Loucy (cell line): Measurements from ENCODE around the gene GSE1.

ENCODE experiments used
- EZH2phosphoT487 ChIP-seq: fragments of 200-600 bp; IDR thresholded peaks from 2 replicates; pipeline ENCODE4 v1.6.1; 2018; ENCODE audit warnings: antibody characterized with exemption, mild to moderate bottlenecking, moderate library complexity, borderline replicate concordance
- TF ChIP-seq, protein P1 (sequence below): fragments of 200-600 bp; sonication (generic); conservative IDR thresholded peaks from 2 replicates; pipeline ENCODE4 v1.5.1; 2014; ENCODE audit warnings: mild to moderate bottlenecking, antibody characterized with exemption, low read length

DNA sequence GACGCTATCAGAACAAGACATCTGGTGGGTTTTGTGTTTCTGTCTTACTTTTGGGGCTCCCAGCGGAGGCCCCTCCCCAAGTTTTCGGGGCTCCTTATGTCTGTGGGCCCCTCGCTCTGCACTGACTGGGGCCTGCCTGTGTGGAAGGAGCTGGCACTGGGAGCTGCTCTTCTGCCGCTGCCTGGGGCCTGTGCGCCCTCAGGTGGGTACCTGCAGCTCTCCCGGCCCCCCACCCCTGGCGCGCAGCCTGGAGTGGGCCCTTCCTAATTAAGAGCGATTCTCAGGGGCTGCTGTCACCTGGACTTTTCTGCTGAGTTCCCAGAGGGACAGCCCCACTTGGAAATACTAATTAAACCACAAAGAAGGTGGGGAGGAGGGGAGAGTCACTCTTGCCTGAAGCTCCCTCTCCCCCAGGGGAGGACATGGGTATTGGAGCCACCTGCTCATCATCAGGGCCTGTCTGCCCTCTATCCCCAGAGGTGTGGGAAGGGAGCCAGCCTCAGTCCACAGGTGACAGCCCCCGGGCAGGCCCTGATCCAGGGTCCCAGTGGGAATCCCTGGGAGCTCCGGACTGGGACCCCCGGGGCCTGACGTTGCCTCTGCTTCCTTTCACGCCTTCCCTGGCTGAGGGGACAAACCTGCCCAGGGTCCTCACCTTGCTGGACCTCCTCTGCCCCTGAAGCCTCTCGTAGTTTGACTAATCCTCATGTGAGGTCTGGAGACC lies 36.5 kb downstream of the GSE1 start:
- TF ChIP-seq, protein P1, sequence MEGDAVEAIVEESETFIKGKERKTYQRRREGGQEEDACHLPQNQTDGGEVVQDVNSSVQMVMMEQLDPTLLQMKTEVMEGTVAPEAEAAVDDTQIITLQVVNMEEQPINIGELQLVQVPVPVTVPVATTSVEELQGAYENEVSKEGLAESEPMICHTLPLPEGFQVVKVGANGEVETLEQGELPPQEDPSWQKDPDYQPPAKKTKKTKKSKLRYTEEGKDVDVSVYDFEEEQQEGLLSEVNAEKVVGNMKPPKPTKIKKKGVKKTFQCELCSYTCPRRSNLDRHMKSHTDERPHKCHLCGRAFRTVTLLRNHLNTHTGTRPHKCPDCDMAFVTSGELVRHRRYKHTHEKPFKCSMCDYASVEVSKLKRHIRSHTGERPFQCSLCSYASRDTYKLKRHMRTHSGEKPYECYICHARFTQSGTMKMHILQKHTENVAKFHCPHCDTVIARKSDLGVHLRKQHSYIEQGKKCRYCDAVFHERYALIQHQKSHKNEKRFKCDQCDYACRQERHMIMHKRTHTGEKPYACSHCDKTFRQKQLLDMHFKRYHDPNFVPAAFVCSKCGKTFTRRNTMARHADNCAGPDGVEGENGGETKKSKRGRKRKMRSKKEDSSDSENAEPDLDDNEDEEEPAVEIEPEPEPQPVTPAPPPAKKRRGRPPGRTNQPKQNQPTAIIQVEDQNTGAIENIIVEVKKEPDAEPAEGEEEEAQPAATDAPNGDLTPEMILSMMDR, result no peak
- TF ChIP-seq EZH2phosphoT487, result no peak
